Small intestine (tissue), 7 donors: Measurements from ENCODE around the gene PDE4D. TPM values are rescaled to one million over a fixed set of nuclear protein-coding genes. Genes with fewer than 3 reads are reported as not detected.

Source experiments
- DNase-seq, 2 donors: peaks; one replicate each; pipeline versions ENCODE4 v3.0.0 to v3.0.0-alpha.2; 2013
- FAIRE-seq: peaks from 2 replicates; lab custom pipeline; 2012; peaks lifted over from hg19 to GRCh38; lab: Jason Lieb, UNC
- H3K27ac ChIP-seq, 3 donors: one replicate each; pipeline ENCODE4 v1.5.1; 2013; ENCODE audit warnings: low read length in 2 of 3, mild to moderate bottlenecking in 2 of 3, control low read depth in 1 of 3, inconsistent platforms in 1 of 3, low read depth in 1 of 3, moderate library complexity in 1 of 3
- H3K27me3 ChIP-seq, 3 donors: one replicate each; pipeline ENCODE4 v1.6.1; 2013; ENCODE audit warnings: low read length in 3 of 3, inconsistent platforms in 1 of 3; ENCODE audit not compliant: control insufficient read depth in 3 of 3, insufficient read depth in 3 of 3
- H3K36me3 ChIP-seq, 3 donors: one replicate each; pipeline ENCODE4 v1.6.1; 2013; ENCODE audit warnings: low read length in 3 of 3, inconsistent platforms in 1 of 3, low read depth in 1 of 3, mild to moderate bottlenecking in 1 of 3, moderate library complexity in 1 of 3; ENCODE audit not compliant: control insufficient read depth in 3 of 3, insufficient read depth in 2 of 3
- H3K4me1 ChIP-seq, 3 donors: one replicate each; pipeline ENCODE4 v1.6.1; 2013; ENCODE audit warnings: low read length in 2 of 3, inconsistent platforms in 1 of 3, low read depth in 1 of 3, mild to moderate bottlenecking in 1 of 3, moderate library complexity in 1 of 3; ENCODE audit not compliant: control insufficient read depth in 3 of 3, insufficient read depth in 2 of 3
- H3K4me3 ChIP-seq, 3 donors: one replicate each; pipeline ENCODE4 v1.5.1; 2013; ENCODE audit warnings: low read length in 3 of 3, control low read depth in 1 of 3, inconsistent platforms in 1 of 3, low read depth in 1 of 3, mild to moderate bottlenecking in 1 of 3, moderate library complexity in 1 of 3
- H3K9me3 ChIP-seq, 2 donors: one replicate each; pipeline ENCODE4 v1.6.1; 2013; ENCODE audit warnings: low read depth in 1 of 2, low read length in 1 of 2; ENCODE audit not compliant: control insufficient read depth in 2 of 2, insufficient read depth in 1 of 2
- WGBS, 3 donors: extraction: QIAGEN DNeasy Blood & Tissue Kit; methylation state at CpG; one replicate each; pipeline ENCODE4 v1.1.7; 2013; 5-methylcytosine and 5-hydroxymethylcytosine counted together
- polyA plus RNA-seq, 4 donors: library from polyadenylated mRNA; stranded (reverse) in 3 of 4; unstranded in 1 of 4; fragments of 200-250 nt in 3 of 4; fragments of 120-200 nt in 1 of 4; gene quantifications; one replicate each; pipeline versions ENCODE4 v1.2.1 to v1.2.3, GENCODE V29; 2013
- donor health status: healthy with polysubstance abuse.
- donor health status: control.
- donor health status: control.
- donor health status: Bipolar disorder and iron deficiency.
- donor health status: healthy.

Gene PDE4D
- polyA plus RNA-seq, 4 donors = 2.9 to 16.2 (median 5.3) TPM

DNA sequence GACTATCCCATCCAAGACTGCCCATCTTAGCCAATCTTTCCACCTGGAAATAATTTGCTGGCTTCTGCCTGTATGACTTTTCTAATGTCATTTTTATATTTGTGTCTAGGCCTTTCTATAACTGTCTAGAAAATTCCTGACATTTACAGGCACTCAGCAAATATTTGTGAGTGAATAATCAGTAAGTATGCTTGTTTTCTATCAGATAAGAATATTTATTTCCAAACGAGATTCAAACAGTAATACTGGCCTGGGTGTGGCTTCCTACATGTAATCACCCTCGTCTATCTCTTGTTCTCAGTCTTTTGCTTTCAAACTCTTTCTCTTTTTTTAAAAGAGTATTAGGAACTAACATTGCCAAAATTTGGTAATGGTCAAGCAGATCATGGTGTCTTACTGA is 844.4 kb downstream of the PDE4D start:
- Histone ChIP-seq H3K27ac (no peak overlapping the region), H3K9me3 (no peaks in the 10 kb centered on the region), H3K27me3 (no peaks in the 10 kb centered on the region), H3K4me1 (no peaks in the 10 kb centered on the region), H3K4me3 (no peak overlapping the region), H3K36me3 (no peaks in the 10 kb centered on the region)
- FAIRE-seq = no peak
- WGBS, 3 donors = 9 to 13% (median 12%) methylated on average over 2 of the region's 2 CpGs
- DNase-seq = no peak

DNA sequence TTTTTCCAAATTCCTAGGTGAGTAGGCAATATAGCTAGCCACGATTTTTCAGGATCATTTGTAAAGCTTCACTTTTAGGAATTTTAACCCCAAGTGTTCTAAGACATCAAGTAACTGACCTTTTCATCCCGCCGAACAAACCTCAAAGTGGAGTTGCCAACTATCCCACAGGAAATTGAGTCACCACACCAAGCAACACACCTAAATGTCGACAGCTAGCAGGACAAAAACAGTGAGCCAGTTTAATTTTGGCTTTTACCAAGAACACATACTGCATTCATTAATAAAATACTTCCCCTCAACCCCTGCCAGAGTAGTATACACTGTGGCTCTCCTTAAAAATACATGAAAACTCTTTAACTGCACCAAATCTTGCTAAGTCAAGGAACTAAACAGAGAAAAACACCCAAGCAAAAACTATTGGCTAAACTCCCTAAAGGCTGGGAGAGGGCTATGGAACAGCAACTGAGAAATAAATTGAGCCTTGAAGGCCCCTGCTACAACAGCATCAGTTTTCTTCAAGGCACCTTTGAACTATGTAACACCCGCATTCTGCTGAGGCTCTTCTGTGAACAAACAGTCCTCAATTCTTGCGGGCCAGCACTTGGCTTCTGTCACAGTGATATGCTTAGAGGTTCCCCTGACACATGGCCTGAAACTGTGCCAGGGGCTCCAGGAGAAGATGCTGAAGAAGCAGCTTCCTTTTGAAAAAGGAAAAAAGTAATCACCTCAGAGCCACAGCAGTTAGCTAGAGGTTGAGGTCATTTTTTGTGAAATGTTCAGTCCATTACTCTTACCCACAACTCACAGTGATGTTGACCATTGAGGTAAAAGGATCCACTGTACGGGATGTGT is 851.1 kb downstream of the PDE4D start:
- no peaks in the 10 kb centered on the region for H3K27me3 ChIP-seq
- DNase-seq (no peak), FAIRE-seq (no peak)
- 65 to 83% (median 73%) methylated on average over 7 of the region's 7 CpGs for WGBS, 3 donors
- peak overlapping the region in 1 of 3 donors; percentile 54 for H3K27ac ChIP-seq
- peaks cover 0 to 2% (median 0%) of the 10 kb centered on the region in 3 donors for H3K36me3 ChIP-seq
- no peaks in the 10 kb centered on the region for H3K9me3 ChIP-seq
- no peak overlapping the region for H3K4me3 ChIP-seq
- H3K4me1 ChIP-seq = peaks cover 0 to 14% (median 5%) of the 10 kb centered on the region in 3 donors

DNA sequence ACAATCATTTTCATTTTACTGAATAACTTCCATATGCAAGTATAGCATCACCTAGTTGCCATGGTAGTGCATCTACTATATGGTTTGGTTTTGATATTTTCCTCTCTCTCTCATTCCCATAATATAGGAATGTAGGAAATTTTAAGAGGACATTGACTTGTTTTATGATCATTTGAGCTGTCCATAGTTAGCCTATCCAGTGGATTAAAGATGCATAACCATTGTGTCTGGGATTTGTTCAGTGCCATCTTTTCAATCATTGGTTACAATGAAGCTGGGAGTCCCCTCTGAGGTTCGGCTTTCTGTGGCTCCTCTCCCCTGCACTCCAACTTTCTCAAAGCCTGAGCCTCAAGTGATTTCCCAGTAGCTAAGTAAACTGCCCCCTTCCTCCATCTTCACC is 852.2 kb downstream of the PDE4D start:
- no peak for FAIRE-seq
- Histone ChIP-seq H3K27ac (no peak overlapping the region), H3K4me1 (peaks cover 0 to 19% (median 8%) of the 10 kb centered on the region in 3 donors), H3K9me3 (no peaks in the 10 kb centered on the region), H3K27me3 (no peaks in the 10 kb centered on the region), H3K4me3 (no peak overlapping the region), H3K36me3 (peaks cover 0 to 2% (median 0%) of the 10 kb centered on the region in 3 donors)
- DNase-seq = no peak
- WGBS, 3 donors = 87 to 96% (median 89%) methylated on average over 1 of the region's 1 CpG

DNA sequence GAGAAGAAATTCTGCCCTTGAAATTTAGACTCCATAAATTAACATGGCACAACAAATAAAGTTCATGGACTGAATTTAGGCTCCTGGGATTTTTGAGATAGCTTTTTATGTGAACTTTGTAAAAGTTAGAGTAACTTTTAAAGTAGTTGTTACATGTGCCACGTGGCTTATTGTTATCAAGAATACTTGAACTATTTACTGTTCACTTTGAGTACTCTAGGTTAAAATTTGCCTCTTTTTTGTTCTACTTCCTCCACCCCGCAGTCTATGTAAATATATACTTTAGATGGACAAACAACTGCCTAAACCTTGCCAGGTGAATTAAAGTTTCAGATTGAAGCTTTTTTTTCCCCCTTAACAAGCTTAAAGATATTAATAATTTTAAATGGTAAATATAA is 852.7 kb downstream of the PDE4D start:
- WGBS, 3 donors = 14 to 43% (median 28%) methylated on average over 2 of the region's 2 CpGs
- H3K4me3 ChIP-seq = no peak overlapping the region
- H3K27ac ChIP-seq = no peak overlapping the region
- peaks cover 0 to 2% (median 0%) of the 10 kb centered on the region in 3 donors for H3K36me3 ChIP-seq
- H3K27me3 ChIP-seq = no peaks in the 10 kb centered on the region
- no peak for DNase-seq
- no peak for FAIRE-seq
- peaks cover 0 to 19% (median 9%) of the 10 kb centered on the region in 3 donors for H3K4me1 ChIP-seq
- H3K9me3 ChIP-seq = no peaks in the 10 kb centered on the region

DNA sequence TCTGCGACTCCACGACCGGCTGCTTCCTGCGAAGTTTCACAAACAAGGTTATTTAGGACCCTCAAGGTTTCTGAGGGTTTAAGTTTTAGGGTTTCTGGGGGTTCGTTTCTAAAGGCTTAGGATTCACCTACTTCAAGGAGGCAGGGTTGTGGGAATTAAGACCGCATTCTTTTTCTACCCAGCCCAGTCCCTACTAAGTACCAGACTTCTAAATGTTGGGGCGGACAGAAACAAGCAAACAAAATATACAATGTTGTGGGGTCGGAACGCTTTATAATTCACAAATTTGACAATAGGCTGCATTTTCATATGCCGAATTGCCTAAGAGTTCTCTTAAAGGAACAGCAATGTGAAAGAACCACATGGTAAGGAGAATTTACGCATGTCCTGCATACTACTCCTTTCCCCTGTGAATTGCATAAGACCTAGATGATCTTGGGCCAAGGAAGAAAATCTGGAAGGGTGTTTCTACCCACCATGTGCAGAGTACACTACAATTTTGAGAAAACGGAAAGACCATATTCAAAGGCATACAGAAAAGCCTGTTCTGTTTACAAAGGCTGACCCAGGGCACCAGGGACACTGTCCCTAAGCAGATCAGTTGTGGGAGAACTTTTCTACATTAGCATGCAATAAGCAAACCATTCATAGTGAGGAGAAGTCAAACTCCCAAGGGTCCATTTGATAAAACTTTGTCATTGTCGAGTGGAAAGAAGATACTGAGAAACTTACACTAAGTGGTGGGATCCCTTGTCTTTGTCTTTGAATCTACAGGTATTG is 853.3 kb downstream of the PDE4D start:
- H3K36me3 ChIP-seq = peaks cover 0 to 2% (median 0%) of the 10 kb centered on the region in 3 donors
- DNase-seq (peak in 1 of 2 donors; percentile 10), FAIRE-seq (no peak)
- no peaks in the 10 kb centered on the region for H3K9me3 ChIP-seq
- H3K27me3 ChIP-seq = no peaks in the 10 kb centered on the region
- peaks cover 0 to 19% (median 9%) of the 10 kb centered on the region in 3 donors for H3K4me1 ChIP-seq
- H3K4me3 ChIP-seq = peak overlapping the region; percentile 54 to 93 (median 71)
- 25 to 42% (median 28%) methylated on average over 13 of the region's 13 CpGs for WGBS, 3 donors
- H3K27ac ChIP-seq = peak overlapping the region in 1 of 3 donors; percentile 88

DNA sequence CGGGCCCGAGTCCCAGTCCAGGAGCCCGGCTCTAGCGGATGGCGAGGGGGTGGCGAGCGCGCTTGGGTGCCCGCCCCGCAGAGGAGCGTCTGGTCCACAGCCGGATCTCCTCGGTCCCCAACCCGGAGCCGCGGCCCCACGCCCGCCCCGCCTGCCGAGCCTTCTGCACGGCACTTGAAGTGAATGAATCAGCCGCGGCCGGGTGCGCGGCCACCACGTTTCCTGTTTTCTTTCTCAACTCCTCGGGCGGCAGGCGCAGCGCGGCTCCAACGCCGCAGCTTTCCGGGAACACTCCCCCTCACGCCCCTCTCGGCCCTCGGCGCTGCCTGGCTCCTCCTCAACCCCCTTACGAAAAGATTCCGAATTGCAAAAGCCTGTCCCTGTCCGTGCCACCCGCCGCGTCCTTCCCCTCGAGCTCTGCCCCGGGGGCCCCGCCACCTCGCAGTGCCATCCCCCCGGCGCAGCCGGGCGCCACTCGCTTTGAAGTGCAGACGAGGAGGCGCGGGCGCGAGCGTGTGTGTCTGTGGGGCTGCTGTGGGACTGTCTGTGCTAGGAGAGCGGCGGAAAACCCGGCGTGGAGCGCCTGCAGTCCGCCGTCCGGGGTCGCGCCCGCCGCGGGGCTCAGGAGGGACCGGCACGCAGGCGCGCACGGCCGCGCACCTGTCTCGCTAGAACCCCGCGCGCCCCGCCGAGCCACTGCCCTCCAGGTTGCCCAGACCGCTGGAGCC is 854.1 kb downstream of the PDE4D start:
- FAIRE-seq (no peak), DNase-seq (peak; percentile 60 to 85)
- H3K27me3 ChIP-seq = no peaks in the 10 kb centered on the region
- peaks cover 0 to 19% (median 9%) of the 10 kb centered on the region in 3 donors for H3K4me1 ChIP-seq
- peak overlapping the region; percentile 8 to 88 (median 29) for H3K27ac ChIP-seq
- H3K36me3 ChIP-seq = peaks cover 0 to 2% (median 0%) of the 10 kb centered on the region in 3 donors
- peak overlapping the region; percentile 54 to 93 (median 71) for H3K4me3 ChIP-seq
- WGBS, 3 donors = 0 to 1% (median 0%) methylated on average over 73 to 87 of the region's 87 CpGs
- H3K9me3 ChIP-seq = no peaks in the 10 kb centered on the region

DNA sequence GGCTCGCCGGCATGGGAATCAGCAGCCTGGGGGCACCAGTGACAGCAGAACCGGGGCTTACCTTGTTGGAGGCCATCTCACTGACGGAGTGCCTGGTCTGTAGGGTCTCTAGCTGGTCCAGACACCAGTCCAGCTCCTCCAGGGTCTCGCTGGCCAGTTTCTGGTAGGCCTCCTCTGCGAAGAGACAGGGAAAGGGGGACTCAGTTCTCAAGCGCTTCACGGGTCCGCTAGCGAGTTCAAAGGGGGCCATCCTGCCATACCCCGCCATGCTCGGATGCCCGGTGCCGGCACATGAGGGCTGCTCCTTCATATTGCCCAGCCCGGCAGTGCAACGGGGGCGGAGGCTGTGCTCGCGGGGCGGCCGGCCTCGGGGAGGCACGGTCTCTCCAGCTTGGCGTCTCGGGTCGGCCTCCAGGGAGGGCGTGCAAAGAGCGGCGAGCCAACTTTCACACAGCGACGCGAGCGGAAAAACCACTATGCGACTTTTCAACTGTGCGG is 854.7 kb downstream of the PDE4D start:
- Histone ChIP-seq H3K36me3 (peaks cover 0 to 2% (median 0%) of the 10 kb centered on the region in 3 donors), H3K9me3 (no peaks in the 10 kb centered on the region), H3K4me3 (peak overlapping the region; percentile 54 to 93 (median 71)), H3K4me1 (peaks cover 0 to 19% (median 9%) of the 10 kb centered on the region in 3 donors), H3K27ac (peak overlapping the region; percentile 8 to 88 (median 29)), H3K27me3 (no peaks in the 10 kb centered on the region)
- FAIRE-seq (no peak), DNase-seq (no peak)
- 4 to 6% (median 5%) methylated on average over 34 to 35 of the region's 35 CpGs for whole genome bisulfite sequencing, 3 donors
